Left forelimb (tissue), 1 donor: ENCODE results near the gene RAX2.
"Not testable (repeated sequence)": the region's sequence is repeated elsewhere in the genome, so short reads cannot be mapped to it uniquely, and the experiment has no call there.

ENCODE experiments used
- DNase-seq: peaks from one replicate; pipeline ENCODE4 v3.0.0-alpha.2; 2018; ENCODE audit warnings: low spot score

The RAX2 gene

GRCh38 chr19:3771906-3772455 lies at the start of gene RAX2:
Gene RAX2, minus strand, starts transcription at chr19:3772228. Its CDS starts 486 bp downstream, at chr19:3771742.
- DNase-seq: no peak

GRCh38 chr19:3821156-3821555 lies 49.1 kb upstream of the RAX2 start:
- no peak for DNase-seq

- no peak for DNase-seq
Observed at GRCh38 chr19:3819989-3820388, 48.0 kb upstream of the RAX2 start.

GRCh38 chr19:3818918-3819317 lies 46.9 kb upstream of the RAX2 start:
- no peak for DNase-seq

GRCh38 chr19:3818466-3818865 lies 46.4 kb upstream of the RAX2 start:
- DNase-seq: no peak

- DNase-seq: no peak
Observed at GRCh38 chr19:3817761-3818160, 45.7 kb upstream of the RAX2 start.

GRCh38 chr19:3816566-3817218 lies 44.7 kb upstream of the RAX2 start:
- no peak for DNase-seq

GRCh38 chr19:3816148-3816547 lies 44.1 kb upstream of the RAX2 start:
- not testable (repeated sequence) for DNase-seq

- DNase-seq: no peak
Observed at GRCh38 chr19:3814648-3815047, 42.6 kb upstream of the RAX2 start.

- no peak for DNase-seq
Observed at GRCh38 chr19:3813473-3814392, 41.7 kb upstream of the RAX2 start.

- no peak for DNase-seq
Observed at GRCh38 chr19:3810708-3811355, 38.8 kb upstream of the RAX2 start.

- no peak for DNase-seq
Observed at GRCh38 chr19:3809881-3810707, 38.1 kb upstream of the RAX2 start.

- DNase-seq: no peak
Observed at GRCh38 chr19:3808420-3809143, 36.6 kb upstream of the RAX2 start.

GRCh38 chr19:3807574-3808354 lies 35.7 kb upstream of the RAX2 start:
- DNase-seq: no peak

- DNase-seq: no peak
Observed at GRCh38 chr19:3807131-3807480, 35.1 kb upstream of the RAX2 start.

- DNase-seq: no peak
Observed at GRCh38 chr19:3805859-3806258, 33.8 kb upstream of the RAX2 start.

- DNase-seq: no peak
Observed at GRCh38 chr19:3804429-3804828, 32.4 kb upstream of the RAX2 start.

- no peak for DNase-seq
Observed at GRCh38 chr19:3803986-3804385, 32.0 kb upstream of the RAX2 start.

GRCh38 chr19:3803114-3803888 lies 31.3 kb upstream of the RAX2 start:
- DNase-seq: no peak
